ENCODE data around the gene SLC39A11. TPM values are rescaled to one million over a fixed set of nuclear protein-coding genes. Genes with fewer than 3 reads are reported as not detected.
"Not testable (repeated sequence)": the region's sequence is repeated elsewhere in the genome, so short reads cannot be mapped to it uniquely, and the experiment has no call there.

SLC39A11 gene
- total and polyA plus RNA-seq, 2 donors: 9.4 to 23.8 TPM

DNA sequence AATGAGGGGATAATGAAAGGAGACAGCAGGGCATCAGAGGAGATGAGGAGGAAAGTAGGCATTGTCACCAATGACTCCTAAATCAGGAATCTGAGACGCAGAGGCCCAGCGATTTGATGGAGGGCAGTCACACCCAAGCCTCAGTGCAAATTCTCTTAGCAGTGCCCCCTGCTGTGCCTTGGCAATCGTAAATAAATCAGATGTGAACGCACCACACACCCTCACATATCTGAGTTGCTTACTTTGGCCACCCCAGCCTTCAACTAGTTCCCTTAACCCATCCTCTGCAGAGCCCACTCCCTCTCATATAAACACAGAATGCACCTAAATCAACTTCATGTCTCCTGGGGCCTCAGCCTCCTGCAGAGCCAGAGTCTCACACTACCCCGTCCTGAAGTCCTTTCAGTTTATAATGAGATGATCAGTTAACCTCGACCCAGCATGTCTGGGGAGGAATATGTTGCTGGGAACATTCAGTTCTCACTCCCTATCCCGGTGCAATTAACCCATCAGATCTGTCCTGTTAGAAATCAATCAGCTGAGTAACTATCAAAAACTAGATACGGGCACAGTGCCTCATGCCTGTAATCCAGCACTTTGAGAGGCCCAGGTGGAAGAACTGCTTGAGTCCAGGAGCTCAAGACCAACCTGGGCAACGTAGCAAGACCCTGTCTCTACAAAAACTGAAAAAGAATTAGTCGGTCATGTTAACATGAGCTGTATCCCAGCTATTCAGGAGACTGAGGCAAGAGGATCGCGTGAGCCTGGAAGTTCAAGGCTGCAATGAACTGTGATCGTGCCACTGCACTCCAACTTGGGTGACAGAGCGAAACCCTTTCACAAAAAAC is 78.4 kb downstream of the SLC39A11 start:
- Histone ChIP-seq H3K4me1 (ENCODE audit: insufficient read depth) (no peaks in the 10 kb centered on the region), H3K27ac (ENCODE audit: low read depth) (no peak overlapping the region), H3K4me3 (ENCODE audit: low read depth, low read length) (no peak overlapping the region), H3K36me3 (ENCODE audit: insufficient read depth) (no peaks in the 10 kb centered on the region)
- WGBS: 80% methylated on average over 14 of the region's 14 CpGs
- no peak for DNase-seq (ENCODE audit: extremely low spot score)

DNA sequence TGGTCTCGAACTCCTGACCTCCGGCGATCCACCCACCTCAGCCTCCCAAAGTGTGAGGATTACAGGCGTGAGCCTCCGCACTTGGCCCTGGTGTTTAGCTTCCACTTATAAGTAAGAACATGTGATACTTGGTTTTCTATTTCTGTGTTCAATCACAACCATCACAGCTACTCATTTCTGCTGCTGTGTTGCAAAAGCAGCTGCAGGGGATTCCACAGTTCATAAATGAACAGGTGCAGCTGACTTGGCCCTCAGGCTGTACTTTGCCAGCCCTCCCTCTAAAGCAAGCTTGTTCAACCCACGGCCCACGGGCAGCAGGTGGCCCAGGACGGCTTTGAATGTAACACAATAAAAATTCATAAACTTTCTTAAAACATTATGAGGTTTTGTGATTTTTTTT is 79.2 kb downstream of the SLC39A11 start:
- Histone ChIP-seq H3K27ac (ENCODE audit: low read depth) (no peak overlapping the region), H3K4me1 (ENCODE audit: insufficient read depth) (no peaks in the 10 kb centered on the region), H3K4me3 (ENCODE audit: low read depth, low read length) (no peak overlapping the region), H3K36me3 (ENCODE audit: insufficient read depth) (no peaks in the 10 kb centered on the region)
- WGBS: 85% methylated on average over 8 of the region's 8 CpGs
- no peak for DNase-seq (ENCODE audit: extremely low spot score)

DNA sequence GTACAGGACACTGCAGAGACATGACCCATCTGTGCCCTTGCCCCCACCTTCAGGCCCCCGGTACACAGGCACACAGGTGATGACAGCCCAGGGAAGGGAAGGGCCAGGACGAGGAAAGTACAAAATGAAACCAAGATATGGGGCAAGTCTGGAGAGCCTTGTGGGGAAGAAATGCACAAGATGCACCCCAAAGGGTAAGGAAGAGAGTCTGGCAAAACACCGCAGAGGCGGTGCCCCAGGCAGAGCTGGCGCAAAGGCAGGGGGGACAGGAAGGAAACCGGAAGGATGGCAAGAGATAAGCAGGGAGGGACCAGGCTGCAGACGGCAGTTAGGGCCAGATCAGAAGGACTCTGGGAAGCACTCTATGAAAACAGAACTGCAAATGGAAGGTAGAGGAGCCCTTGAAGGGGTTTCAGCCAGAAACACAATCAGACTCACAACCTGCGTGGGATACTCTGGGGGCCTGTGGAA is 81.4 kb downstream of the SLC39A11 start:
- Histone ChIP-seq H3K4me3 (ENCODE audit: low read depth, low read length) (no peak overlapping the region), H3K4me1 (ENCODE audit: insufficient read depth) (no peaks in the 10 kb centered on the region), H3K27ac (ENCODE audit: low read depth) (no peak overlapping the region), H3K36me3 (ENCODE audit: insufficient read depth) (no peaks in the 10 kb centered on the region)
- DNase-seq (ENCODE audit: extremely low spot score): no peak
- WGBS: 70% methylated on average over 8 of the region's 8 CpGs

DNA sequence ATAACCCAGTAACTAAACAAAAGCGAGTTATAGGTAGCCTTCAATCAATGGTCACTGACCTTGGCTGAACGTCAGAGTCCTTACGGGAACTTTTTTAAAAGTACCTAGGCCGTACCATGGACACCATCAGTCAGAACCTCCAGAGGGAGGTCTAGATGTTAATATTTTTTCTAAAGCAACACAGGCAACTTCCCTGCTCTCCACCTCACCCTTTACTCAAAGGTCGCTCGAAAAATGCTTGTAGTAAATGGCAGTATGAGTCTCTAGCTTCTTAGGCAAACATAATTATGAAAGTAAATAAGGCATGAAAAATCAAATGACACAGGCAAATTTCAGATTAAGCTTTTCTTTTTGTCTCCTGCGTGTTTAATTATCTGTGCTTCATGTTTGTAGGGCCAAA is 82.1 kb downstream of the SLC39A11 start:
- WGBS: 80% methylated on average over 7 of the region's 7 CpGs
- H3K27ac ChIP-seq (ENCODE audit: low read depth): no peak overlapping the region
- no peaks in the 10 kb centered on the region for H3K36me3 ChIP-seq (ENCODE audit: insufficient read depth)
- no peaks in the 10 kb centered on the region for H3K4me1 ChIP-seq (ENCODE audit: insufficient read depth)
- no peak for DNase-seq (ENCODE audit: extremely low spot score)
- H3K4me3 ChIP-seq (ENCODE audit: low read depth, low read length): no peak overlapping the region

DNA sequence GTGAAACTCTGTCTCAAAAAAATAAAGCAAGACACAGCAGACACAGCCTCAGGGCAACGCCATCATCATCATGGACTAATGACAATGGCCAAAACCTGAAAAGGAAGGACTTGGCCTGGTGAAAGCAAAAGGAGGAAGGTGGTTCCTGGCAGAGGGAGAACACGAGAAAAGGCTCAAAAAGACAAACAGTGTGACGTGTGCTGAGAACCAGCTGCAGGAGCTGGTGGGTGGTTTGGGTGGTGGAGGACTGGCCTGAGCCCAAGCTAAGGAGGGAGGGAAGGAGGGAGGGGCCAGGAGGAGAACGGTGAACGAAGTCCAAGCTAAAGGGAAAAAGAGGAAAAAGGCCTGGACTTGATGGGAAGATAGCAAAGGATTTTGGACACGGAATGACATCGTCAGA is 85.1 kb downstream of the SLC39A11 start:
- H3K36me3 ChIP-seq (ENCODE audit: insufficient read depth): no peaks in the 10 kb centered on the region
- no peaks in the 10 kb centered on the region for H3K4me1 ChIP-seq (ENCODE audit: insufficient read depth)
- no peak overlapping the region for H3K27ac ChIP-seq (ENCODE audit: low read depth)
- WGBS: 56% methylated on average over 7 of the region's 7 CpGs
- H3K4me3 ChIP-seq (ENCODE audit: low read depth, low read length): no peak overlapping the region
- DNase-seq (ENCODE audit: extremely low spot score): no peak

DNA sequence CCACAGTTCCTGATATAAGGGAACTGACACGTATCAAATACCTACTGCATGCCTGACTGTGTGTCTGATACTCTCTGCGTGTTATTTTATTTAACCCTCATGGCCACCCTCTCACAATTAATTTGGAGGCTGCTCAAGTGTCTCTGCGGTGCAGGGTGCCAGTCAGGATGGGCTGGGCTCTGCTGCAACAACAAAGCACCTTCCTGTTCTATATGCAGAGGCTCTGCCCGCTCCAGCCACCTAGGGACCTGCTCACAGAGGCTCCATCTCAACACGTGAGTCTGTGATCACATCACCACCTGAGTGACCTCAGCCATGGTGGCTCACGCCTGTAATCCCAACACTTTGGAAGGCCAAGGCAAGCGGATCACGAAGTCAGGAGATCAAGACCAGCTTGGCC is 87.1 kb downstream of the SLC39A11 start:
- no peak for DNase-seq (ENCODE audit: extremely low spot score)
- Histone ChIP-seq H3K27ac (ENCODE audit: low read depth) (no peak overlapping the region), H3K4me3 (ENCODE audit: low read depth, low read length) (no peak overlapping the region), H3K36me3 (ENCODE audit: insufficient read depth) (no peaks in the 10 kb centered on the region), H3K4me1 (ENCODE audit: insufficient read depth) (no peaks in the 10 kb centered on the region)
- 84% methylated on average over 8 of the region's 8 CpGs for WGBS

DNA sequence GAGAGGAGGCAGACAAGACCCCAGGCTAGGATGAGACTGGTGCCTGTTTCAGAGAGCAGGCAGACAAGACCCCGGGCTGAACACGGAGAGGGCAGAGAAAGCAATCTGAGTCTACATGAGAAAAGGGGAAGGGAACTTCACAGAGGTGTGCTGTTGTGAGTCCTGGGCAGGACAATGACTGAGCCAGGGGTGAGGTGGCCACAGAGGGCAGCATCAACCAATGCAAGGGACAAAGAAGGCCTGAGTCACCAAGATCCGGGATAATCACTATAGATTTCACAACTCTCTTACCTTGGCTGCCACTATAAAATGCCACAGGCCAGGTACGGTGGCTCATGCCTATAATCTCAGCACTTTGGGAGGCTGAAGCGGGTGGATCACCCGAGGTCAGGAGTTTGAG is 89.0 kb downstream of the SLC39A11 start:
- Histone ChIP-seq H3K4me1 (ENCODE audit: insufficient read depth) (no peaks in the 10 kb centered on the region), H3K27ac (ENCODE audit: low read depth) (no peak overlapping the region), H3K4me3 (ENCODE audit: low read depth, low read length) (no peak overlapping the region), H3K36me3 (ENCODE audit: insufficient read depth) (no peaks in the 10 kb centered on the region)
- DNase-seq (ENCODE audit: extremely low spot score): no peak
- WGBS: 92% methylated on average over 6 of the region's 6 CpGs

DNA sequence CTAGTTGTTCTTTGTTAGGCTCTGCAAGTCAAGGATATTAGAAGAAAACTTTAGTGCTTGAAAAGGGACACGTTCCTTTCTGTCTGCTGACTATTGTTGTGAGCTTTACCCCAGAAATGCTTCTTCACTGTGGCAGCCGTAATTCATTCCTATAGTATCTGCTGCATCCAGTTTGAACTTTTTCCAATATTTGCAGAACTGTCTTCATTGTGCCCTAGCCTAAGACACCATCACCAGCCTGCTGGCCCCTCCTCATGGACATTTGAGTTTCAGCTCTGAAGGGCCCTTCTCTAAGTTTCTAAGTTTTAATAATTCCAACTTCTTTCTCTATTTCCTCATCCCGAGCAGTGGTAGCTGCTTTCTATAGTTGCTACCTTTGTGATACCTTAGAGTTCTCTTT is 91.7 kb downstream of the SLC39A11 start:
- WGBS: 90% methylated on average over 3 of the region's 3 CpGs
- no peaks in the 10 kb centered on the region for H3K36me3 ChIP-seq (ENCODE audit: insufficient read depth)

DNA sequence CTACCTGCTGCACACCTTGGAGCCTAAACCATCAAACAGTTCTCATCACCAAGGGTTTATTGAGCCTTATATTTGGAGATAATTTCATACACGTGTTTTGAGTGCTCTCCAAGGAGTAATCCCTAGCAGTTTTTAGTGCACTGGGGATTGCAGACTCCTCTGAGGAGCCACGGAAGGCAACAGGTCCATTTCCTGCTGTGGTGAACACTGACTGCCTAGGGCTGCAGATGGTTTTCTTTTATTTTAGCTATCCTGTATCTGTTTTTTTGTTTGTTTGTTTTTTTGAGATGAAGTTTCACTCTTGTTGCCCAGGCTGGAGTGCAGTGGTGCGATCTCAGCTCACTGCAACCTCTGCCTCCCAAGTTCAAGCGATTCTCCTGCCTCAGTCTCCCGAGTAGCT is 93.0 kb downstream of the SLC39A11 start:
- H3K4me3 ChIP-seq (ENCODE audit: low read depth, low read length); H3K27ac ChIP-seq (ENCODE audit: low read depth); H3K4me1 ChIP-seq (ENCODE audit: insufficient read depth); DNase-seq (ENCODE audit: extremely low spot score); H3K36me3 ChIP-seq (ENCODE audit: insufficient read depth): not testable (repeated sequence)
- WGBS: 79% methylated on average over 5 of the region's 5 CpGs

More for the DNA sequence above, 91.7 kb downstream of the SLC39A11 start:
- no peak for DNase-seq (ENCODE audit: extremely low spot score)
- no peak overlapping the region for H3K4me3 ChIP-seq (ENCODE audit: low read depth, low read length)
- no peaks in the 10 kb centered on the region for H3K4me1 ChIP-seq (ENCODE audit: insufficient read depth)
- H3K27ac ChIP-seq (ENCODE audit: low read depth): no peak overlapping the region

DNA sequence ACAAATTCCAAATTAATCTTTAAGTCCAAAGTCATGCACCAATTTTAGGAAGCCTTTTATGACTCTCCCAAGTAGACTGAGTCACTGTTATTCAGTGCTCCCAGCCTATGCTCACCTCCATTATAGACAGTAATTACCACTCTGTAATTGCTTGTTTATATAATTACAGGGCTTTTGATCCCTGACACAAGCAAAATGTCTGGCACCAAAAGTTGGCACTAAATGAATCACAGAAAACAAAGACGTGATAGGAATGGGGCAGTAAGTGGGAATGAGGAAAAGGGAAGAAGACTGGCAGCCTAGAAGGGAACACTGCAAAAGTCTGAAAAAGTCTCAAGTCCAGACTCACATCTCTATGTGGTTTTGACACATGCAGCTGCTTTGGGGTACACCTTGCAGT is 94.1 kb downstream of the SLC39A11 start:
- Histone ChIP-seq H3K36me3 (ENCODE audit: insufficient read depth) (no peaks in the 10 kb centered on the region), H3K4me3 (ENCODE audit: low read depth, low read length) (no peak overlapping the region), H3K27ac (ENCODE audit: low read depth) (no peak overlapping the region), H3K4me1 (ENCODE audit: insufficient read depth) (no peaks in the 10 kb centered on the region)
- no peak for DNase-seq (ENCODE audit: extremely low spot score)
- WGBS: 70% methylated on average over 1 of the region's 1 CpG

DNA sequence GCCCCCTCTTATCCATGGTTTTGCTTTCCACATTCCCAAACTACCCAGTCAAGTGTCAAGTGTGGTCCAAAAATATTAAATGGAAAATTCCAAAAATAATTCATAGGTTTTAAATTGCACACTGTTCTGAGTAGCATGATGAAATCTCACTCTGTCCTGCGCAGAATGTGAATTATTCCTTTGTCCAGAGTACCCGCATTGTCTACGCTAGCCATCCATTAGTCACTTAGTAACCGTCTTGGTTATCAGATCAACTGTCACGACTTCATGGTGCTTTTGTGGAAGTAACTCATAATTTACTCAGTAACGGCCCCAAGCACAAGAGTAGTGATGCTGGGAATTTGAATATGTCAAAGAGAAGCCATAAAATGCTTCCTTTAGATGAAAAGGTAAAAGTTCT is 94.9 kb downstream of the SLC39A11 start:
- no peaks in the 10 kb centered on the region for H3K36me3 ChIP-seq (ENCODE audit: insufficient read depth)
- no peak overlapping the region for H3K27ac ChIP-seq (ENCODE audit: low read depth)
- no peak overlapping the region for H3K4me3 ChIP-seq (ENCODE audit: low read depth, low read length)
- WGBS: 74% methylated on average over 6 of the region's 6 CpGs
- no peak for DNase-seq (ENCODE audit: extremely low spot score)
- no peaks in the 10 kb centered on the region for H3K4me1 ChIP-seq (ENCODE audit: insufficient read depth)

DNA sequence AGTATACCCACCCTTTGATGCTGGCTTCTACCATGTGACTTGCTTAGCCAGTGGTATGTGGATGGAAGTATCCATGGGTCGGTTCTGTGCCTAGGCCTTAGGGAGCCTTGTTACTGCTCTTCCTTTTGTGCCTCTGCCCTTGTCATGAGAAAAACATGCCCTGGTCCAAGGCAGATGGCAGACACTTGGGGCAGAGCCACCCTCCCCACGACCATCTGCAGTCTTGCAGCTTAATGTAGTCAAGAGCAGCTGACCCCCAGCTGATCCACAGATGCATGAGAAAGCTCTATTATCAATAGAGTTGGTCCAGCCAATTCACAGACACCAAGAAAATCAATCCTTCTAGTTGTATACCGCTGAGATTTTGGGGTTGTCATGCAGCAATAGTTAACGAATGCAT is 95.7 kb downstream of the SLC39A11 start:
- Histone ChIP-seq H3K4me3 (ENCODE audit: low read depth, low read length) (no peak overlapping the region), H3K27ac (ENCODE audit: low read depth) (no peak overlapping the region), H3K4me1 (ENCODE audit: insufficient read depth) (no peaks in the 10 kb centered on the region), H3K36me3 (ENCODE audit: insufficient read depth) (no peaks in the 10 kb centered on the region)
- 95% methylated on average over 4 of the region's 4 CpGs for WGBS
- DNase-seq (ENCODE audit: extremely low spot score): no peak

DNA sequence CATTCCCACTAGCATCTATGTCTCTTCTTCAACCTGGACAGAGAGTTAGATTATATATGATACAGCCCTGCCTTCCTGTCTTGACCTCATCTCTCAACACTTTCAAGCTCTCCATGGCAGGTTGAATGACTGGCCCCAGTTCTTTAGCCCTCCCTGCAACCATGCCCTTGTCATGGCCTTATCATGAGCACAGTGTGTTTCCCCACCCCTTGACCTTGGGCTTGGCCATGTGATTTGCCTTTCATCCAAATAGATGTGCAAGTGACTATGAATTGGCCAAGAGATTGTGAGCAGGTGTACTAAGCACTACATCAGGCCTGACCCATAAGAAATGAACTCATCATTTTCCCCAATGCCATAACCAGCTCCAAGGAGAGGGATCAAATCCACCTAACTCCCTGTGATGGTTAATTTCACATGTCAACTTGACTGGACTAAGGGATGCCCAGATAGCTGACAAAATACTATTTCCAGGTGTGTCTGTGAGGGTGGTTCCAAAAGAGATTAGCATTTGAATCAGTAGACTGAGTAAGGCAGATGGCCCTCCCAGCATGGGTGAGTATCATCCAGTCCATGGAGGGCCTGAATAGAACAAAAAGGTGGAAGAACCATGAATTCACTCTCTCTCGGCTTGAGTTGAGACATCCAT is 97.4 kb downstream of the SLC39A11 start:
- Histone ChIP-seq H3K4me3 (ENCODE audit: low read depth, low read length) (no peak overlapping the region), H3K27ac (ENCODE audit: low read depth) (no peak overlapping the region), H3K4me1 (ENCODE audit: insufficient read depth) (no peaks in the 10 kb centered on the region), H3K36me3 (ENCODE audit: insufficient read depth) (no peaks in the 10 kb centered on the region)
- WGBS: 100% methylated on average over 1 of the region's 1 CpG
- no peak for DNase-seq (ENCODE audit: extremely low spot score)

DNA sequence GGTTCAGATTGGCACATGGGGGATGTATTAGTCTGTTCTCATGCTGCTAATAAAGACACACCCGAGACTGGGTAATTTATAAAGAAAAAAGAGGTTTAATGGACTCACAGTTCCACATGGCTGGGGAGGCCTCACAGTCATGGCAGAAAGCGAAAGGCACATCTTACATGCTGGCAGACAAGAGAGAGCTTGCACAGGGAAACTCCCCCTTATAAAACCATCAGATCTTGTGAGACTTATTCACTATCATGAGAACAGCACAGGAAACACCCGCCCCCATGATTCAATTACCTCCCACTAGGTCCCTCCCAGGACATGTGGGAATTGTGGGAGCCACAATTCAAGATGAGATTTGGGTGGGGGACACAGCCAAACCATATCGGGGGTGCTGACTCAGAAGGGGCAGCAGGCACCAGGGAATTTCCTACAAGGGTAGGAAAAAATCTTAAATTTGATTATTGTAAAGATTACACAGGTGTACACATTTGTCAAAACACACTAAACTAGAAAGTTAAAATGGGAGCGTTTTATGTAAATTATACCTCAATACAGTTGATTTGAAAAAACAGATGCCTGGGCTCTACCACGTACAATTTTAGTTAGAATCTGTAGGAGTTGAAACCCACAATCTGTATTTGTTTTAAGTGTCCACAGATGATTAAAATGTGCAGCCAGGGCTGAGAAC is 99.6 kb downstream of the SLC39A11 start:
- not testable (repeated sequence) for H3K4me3 ChIP-seq (ENCODE audit: low read depth, low read length); H3K27ac ChIP-seq (ENCODE audit: low read depth); DNase-seq (ENCODE audit: extremely low spot score); H3K4me1 ChIP-seq (ENCODE audit: insufficient read depth); H3K36me3 ChIP-seq (ENCODE audit: insufficient read depth)
- WGBS: 60% methylated on average over 6 of the region's 6 CpGs

Measured in urinary bladder (tissue), 4 donors.